GM18511 (cell line): Measurements from ENCODE around the gene MDFI.

Source experiments
- ATAC-seq: cut with Tn5 transposase; IDR thresholded peaks from one replicate; pipeline ENCODE4 v1.9.1; 2021; ENCODE audit warnings: mild to moderate bottlenecking, moderate library complexity; ENCODE audit not compliant: unreplicated experiment

Gene MDFI

GRCh38 chr6:41700463-41701347 is 62.4 kb downstream of the MDFI start:
- ATAC-seq = no peak

GRCh38 chr6:41702089-41702745 is 63.9 kb downstream of the MDFI start:
- ATAC-seq = no peak

- no peak for ATAC-seq
Measured at GRCh38 chr6:41702771-41703494, 64.7 kb downstream of the MDFI start.
